HEK293 (cell line): ENCODE data around the gene HLF.

Experiments
- CTCF ChIA-PET: fragments of 350-600 bp; formaldehyde crosslinking; extraction: SDS; loops from one replicate; lab custom pipeline; 2021; ENCODE audit warnings: antibody characterized with exemption; lab: Yijun Ruan, JAX
- POLR2A ChIA-PET: fragments of 300-600 bp; formaldehyde crosslinking; extraction: SDS; loops from one replicate; lab custom pipeline; 2020; ENCODE audit warnings: antibody characterized with exemption, inconsistent platforms; lab: Yijun Ruan, JAX
- H3K27ac ChIP-seq: fragments of 200-500 bp; sonication (Bioruptor generic); 2 replicates; pipeline ENCODE4 v1.5.1; 2014; ENCODE audit warnings: low read depth, low read length, control low read depth, inconsistent platforms; ENCODE audit errors: extremely low read depth
- H3K36me3 ChIP-seq, 2 experiments: fragments of 200-500 bp in 1 of 2; sonication (Bioruptor generic) in 1 of 2; 1 replicate in 1 of 2; 2 replicates in 1 of 2; pipeline ENCODE4 v1.5.1; 2014 to 2017; ENCODE audit warnings: inconsistent platforms in 2 of 2, low read length in 2 of 2; ENCODE audit not compliant: control insufficient read depth in 2 of 2, insufficient read depth in 1 of 2
- H3K4me1 ChIP-seq: fragments of 200-500 bp; sonication (Bioruptor generic); 2 replicates; pipeline ENCODE4 v1.5.1; 2014; ENCODE audit warnings: mild to moderate bottlenecking, low read length, inconsistent platforms; ENCODE audit not compliant: control insufficient read depth, insufficient read depth
- H3K4me3 ChIP-seq: 2 replicates; pipeline ENCODE4 v1.5.1; 2011; ENCODE audit warnings: low read depth, mild to moderate bottlenecking, control low read depth, low read length, moderate library complexity
- H3K9me3 ChIP-seq: fragments of 200-500 bp; sonication (Bioruptor generic); 2 replicates; pipeline ENCODE4 v1.5.1; 2014; ENCODE audit warnings: low read depth, low read length, inconsistent platforms; ENCODE audit not compliant: control insufficient read depth, insufficient read depth
- CTCF ChIP-seq: fragments of 450-650 bp; formaldehyde crosslinking; IDR thresholded peaks from 2 replicates; pipeline ENCODE4 v1.5.1; 2016; ENCODE audit warnings: missing biosample characterization, missing genetic modification characterization
- HIC1 ChIP-seq: fragments of 450-650 bp; formaldehyde crosslinking; IDR thresholded peaks from 2 replicates; pipeline ENCODE4 v1.5.1; 2016; ENCODE audit warnings: missing biosample characterization, missing genetic modification characterization
- HOXD13 ChIP-seq: sonication (generic); formaldehyde crosslinking; IDR thresholded peaks from 2 replicates; pipeline ENCODE4 v1.8.0; 2022; ENCODE audit warnings: missing genetic modification reagents, borderline replicate concordance
- IKZF3 ChIP-seq: fragments of 450-650 bp; IDR thresholded peaks from 2 replicates; pipeline ENCODE4 v1.5.0; 2018; ENCODE audit warnings: missing biosample characterization, mild to moderate bottlenecking, missing genetic modification characterization, moderate library complexity
- KLF7 ChIP-seq: fragments of 450-650 bp; formaldehyde crosslinking; IDR thresholded peaks from 2 replicates; pipeline ENCODE4 v1.5.1; 2016; ENCODE audit warnings: missing biosample characterization, missing genetic modification characterization, borderline replicate concordance
- MZF1 ChIP-seq: fragments of 450-650 bp; formaldehyde crosslinking; IDR thresholded peaks from 2 replicates; pipeline ENCODE4 v1.5.1; 2017; ENCODE audit warnings: missing biosample characterization, missing genetic modification characterization, borderline replicate concordance
- PRDM6 ChIP-seq: fragments of 450-650 bp; formaldehyde crosslinking; IDR thresholded peaks from 2 replicates; pipeline ENCODE4 v1.5.1; 2017; ENCODE audit warnings: missing biosample characterization, missing genetic modification characterization
- RBAK ChIP-seq: fragments of 450-650 bp; formaldehyde crosslinking; IDR thresholded peaks from 2 replicates; pipeline ENCODE4 v1.5.1; 2016; ENCODE audit warnings: missing biosample characterization, missing genetic modification characterization
- SP3 ChIP-seq: fragments of 450-650 bp; formaldehyde crosslinking; IDR thresholded peaks from 2 replicates; pipeline ENCODE4 v1.5.1; 2016; ENCODE audit warnings: missing biosample characterization, missing genetic modification characterization
- YY2 ChIP-seq: fragments of 450-650 bp; formaldehyde crosslinking; IDR thresholded peaks from 2 replicates; pipeline ENCODE4 v1.5.1; 2016; ENCODE audit warnings: missing biosample characterization, missing genetic modification characterization
- ZBTB21 ChIP-seq: fragments of 450-650 bp; formaldehyde crosslinking; IDR thresholded peaks from 2 replicates; pipeline ENCODE4 v1.5.1; 2017; ENCODE audit warnings: missing biosample characterization, missing genetic modification characterization
- ZBTB6 ChIP-seq: fragments of 450-650 bp; formaldehyde crosslinking; IDR thresholded peaks from 2 replicates; pipeline ENCODE4 v1.5.1; 2017; ENCODE audit warnings: missing biosample characterization, missing genetic modification characterization
- ZEB2 ChIP-seq: fragments of 450-650 bp; formaldehyde crosslinking; IDR thresholded peaks from 2 replicates; pipeline ENCODE4 v1.5.1; 2016; ENCODE audit warnings: missing biosample characterization, missing genetic modification characterization
- ZNF350 ChIP-seq: fragments of 450-650 bp; formaldehyde crosslinking; IDR thresholded peaks from 2 replicates; pipeline ENCODE4 v1.5.0; 2017; ENCODE audit warnings: missing biosample characterization, mild to moderate bottlenecking, missing genetic modification characterization
- ZNF354C ChIP-seq: fragments of 450-650 bp; formaldehyde crosslinking; IDR thresholded peaks from 2 replicates; pipeline ENCODE4 v1.5.1; 2016; ENCODE audit warnings: missing biosample characterization, missing genetic modification characterization, low read depth, borderline replicate concordance
- ZNF426 ChIP-seq: fragments of 450-650 bp; formaldehyde crosslinking; IDR thresholded peaks from 2 replicates; pipeline ENCODE4 v1.5.1; 2017; ENCODE audit warnings: missing biosample characterization, missing genetic modification characterization, mild to moderate bottlenecking, inconsistent platforms, moderate library complexity
- ZNF449 ChIP-seq: fragments of 450-650 bp; formaldehyde crosslinking; IDR thresholded peaks from 2 replicates; pipeline ENCODE4 v1.5.1; 2017; ENCODE audit warnings: missing biosample characterization, mild to moderate bottlenecking, missing genetic modification characterization, moderate library complexity
- ZNF473 ChIP-seq: fragments of 450-650 bp; formaldehyde crosslinking; IDR thresholded peaks from 2 replicates; pipeline ENCODE4 v1.5.1; 2017; ENCODE audit warnings: missing biosample characterization, missing genetic modification characterization
- ZNF544 ChIP-seq: fragments of 450-650 bp; formaldehyde crosslinking; IDR thresholded peaks from 2 replicates; pipeline ENCODE4 v1.5.0; 2017; ENCODE audit warnings: missing biosample characterization, missing genetic modification characterization
- ZNF548 ChIP-seq: fragments of 450-650 bp; formaldehyde crosslinking; IDR thresholded peaks from 2 replicates; pipeline ENCODE4 v1.5.1; 2016; ENCODE audit warnings: missing biosample characterization, missing genetic modification characterization
- ZNF600 ChIP-seq: fragments of 450-650 bp; formaldehyde crosslinking; IDR thresholded peaks from 2 replicates; pipeline ENCODE4 v1.5.1; 2016; ENCODE audit warnings: missing biosample characterization, missing genetic modification characterization
- ZNF623 ChIP-seq: fragments of 450-650 bp; formaldehyde crosslinking; IDR thresholded peaks from 2 replicates; pipeline ENCODE4 v1.5.1; 2016; ENCODE audit warnings: missing biosample characterization, missing genetic modification characterization
- ZNF645 ChIP-seq: fragments of 450-650 bp; formaldehyde crosslinking; IDR thresholded peaks from 2 replicates; pipeline ENCODE4; 2016; ENCODE audit warnings: missing biosample characterization, missing genetic modification characterization
- ZNF677 ChIP-seq: fragments of 450-650 bp; IDR thresholded peaks from 2 replicates; pipeline ENCODE4 v1.5.0; 2018; ENCODE audit warnings: missing biosample characterization, mild to moderate bottlenecking, missing genetic modification characterization, moderate library complexity
- ZSCAN18 ChIP-seq: fragments of 450-650 bp; formaldehyde crosslinking; IDR thresholded peaks from 2 replicates; pipeline ENCODE4 v1.5.1; 2016; ENCODE audit warnings: missing biosample characterization, missing genetic modification characterization
- ZSCAN30 ChIP-seq: fragments of 450-650 bp; IDR thresholded peaks from 2 replicates; pipeline ENCODE4 v1.5.1; 2018; ENCODE audit warnings: missing biosample characterization, mild to moderate bottlenecking, missing genetic modification characterization, moderate library complexity

HLF gene

GRCh38 chr17:55340686-55341085 lies 75.9 kb downstream of the HLF start:
- POLR2A ChIA-PET, result interaction anchor here (0.6 to 0.7 kb wide), 2 partner anchors 34 to 165 kb away, joined by 3 to 9 read pairs; no protein-coding TSS in a partner anchor
- H3K4me1 ChIP-seq, result no peaks in the 10 kb centered on the region
- no peak overlapping the region for H3K27ac ChIP-seq
- TF ChIP-seq ZNF623, result no peak
- no peak for TF ChIP-seq YY2 (tag by site-specific recombination)
- no peak for TF ChIP-seq ZBTB6 (tag by site-specific recombination)
- no peak for TF ChIP-seq CTCF
- no peak for TF ChIP-seq SP3 (tag by site-specific recombination)
- TF ChIP-seq HOXD13 (CRISPR knock-in tag), result no peak
- TF ChIP-seq ZNF473 (tag by site-specific recombination), result no peak
- no peak for TF ChIP-seq HIC1 (tag by site-specific recombination)
- no peak for TF ChIP-seq ZNF544
- TF ChIP-seq ZNF354C, result no peak
- no peak for TF ChIP-seq ZNF449 (tag by site-specific recombination)
- TF ChIP-seq PRDM6, result no peak
- TF ChIP-seq ZNF677 (tag by site-specific recombination), result no peak
- no peak for TF ChIP-seq ZNF600 (tag by site-specific recombination)
- no peak for TF ChIP-seq KLF7 (tag by site-specific recombination)
- no peak for TF ChIP-seq ZNF426 (tag by site-specific recombination)
- no peak for TF ChIP-seq IKZF3
- H3K9me3 ChIP-seq, result no peaks in the 10 kb centered on the region
- no peak overlapping the region for H3K4me3 ChIP-seq
- no peaks in the 10 kb centered on the region for H3K36me3 ChIP-seq
- CTCF ChIA-PET, result interaction anchor here (0.6 to 1.1 kb wide), 2 partner anchors 9 to 347 kb away, joined by 3 read pairs; no protein-coding TSS in a partner anchor

GRCh38 chr17:55341432-55341831 lies 76.7 kb downstream of the HLF start:
- Histone ChIP-seq H3K4me3 (no peak overlapping the region), H3K4me1 (no peaks in the 10 kb centered on the region), H3K27ac (no peak overlapping the region), H3K36me3 (no peaks in the 10 kb centered on the region), H3K9me3 (no peaks in the 10 kb centered on the region)
- POLR2A ChIA-PET, result interaction anchor here (0.7 kb wide), 1 partner anchor 166 kb away, joined by 3 read pairs; no protein-coding TSS in a partner anchor
- CTCF ChIA-PET, result interaction anchor here (1.1 kb wide), 1 partner anchor 348 kb away, joined by 3 read pairs; no protein-coding TSS in a partner anchor
- TF ChIP-seq RBAK (tag by site-specific recombination), result no peak
- TF ChIP-seq ZNF350 (tag by site-specific recombination), result no peak
- TF ChIP-seq KLF7 (tag by site-specific recombination), result no peak
- no peak for TF ChIP-seq ZEB2
- no peak for TF ChIP-seq ZNF645 (tag by site-specific recombination)
- no peak for TF ChIP-seq ZNF548 (tag by site-specific recombination)
- TF ChIP-seq MZF1 (tag by site-specific recombination), result no peak
- no peak for TF ChIP-seq ZSCAN18 (tag by site-specific recombination)
- TF ChIP-seq ZBTB21, result no peak
- TF ChIP-seq SP3 (tag by site-specific recombination), result no peak
- TF ChIP-seq ZSCAN30, result no peak
